Thyroid gland (tissue), 4 donors: ENCODE results near the gene FBP2. TPM values are rescaled to one million over a fixed set of nuclear protein-coding genes. Genes with fewer than 3 reads are reported as not detected.

Source experiments
- DNase-seq, 2 donors: peaks; one replicate each; pipeline ENCODE4 v3.0.0-alpha.2; 2019
- H3K27ac ChIP-seq, 3 donors: fragments of 200-600 bp; sonication (generic); 1 replicate in 2 of 3; 2 replicates in 1 of 3; pipeline ENCODE4 v1.5.1; 2016 to 2019; ENCODE audit warnings: mild to moderate bottlenecking in 1 of 3, moderate library complexity in 1 of 3
- H3K27me3 ChIP-seq: fragments of 200-600 bp; sonication (generic); one replicate; pipeline ENCODE4 v1.5.1; 2019
- H3K36me3 ChIP-seq, 2 donors: fragments of 200-600 bp; sonication (generic); one replicate each; pipeline ENCODE4 v1.5.1; 2016 to 2019
- H3K4me1 ChIP-seq, 2 donors: fragments of 200-600 bp; sonication (generic); one replicate each; pipeline ENCODE4 v1.5.1; 2017 to 2019
- H3K4me3 ChIP-seq, 3 donors: fragments of 200-600 bp; sonication (generic); replicated peaks in 1 of 3; 1 replicate in 2 of 3; 2 replicates in 1 of 3; pipeline ENCODE4 v1.5.1; 2016; ENCODE audit warnings: mild to moderate bottlenecking in 1 of 3
- H3K9me3 ChIP-seq: fragments of 200-600 bp; sonication (generic); one replicate; pipeline ENCODE4 v1.5.1; 2017
- CTCF ChIP-seq, 6 experiments: fragments of 200-600 bp in 3 of 6; fragments of 450-650 bp in 3 of 6; sonication (generic) in 3 of 6; IDR thresholded peaks; one replicate each; pipeline ENCODE4 v1.5.1; 2016 to 2019; ENCODE audit warnings: antibody characterized with exemption in 6 of 6, mild to moderate bottlenecking in 2 of 6, inconsistent platforms in 1 of 6, moderate library complexity in 1 of 6
- POLR2A ChIP-seq, 2 donors: fragments of 450-650 bp; IDR thresholded peaks; one replicate each; pipeline ENCODE4 v1.6.1; 2017; ENCODE audit warnings: antibody characterized with exemption in 2 of 2, mild to moderate bottlenecking in 2 of 2, moderate library complexity in 1 of 2
- WGBS, 2 donors: methylation state at CpG; one replicate each; pipeline ENCODE4 v1.1.5; 2017; 5-methylcytosine and 5-hydroxymethylcytosine counted together
- intact Hi-C: fragments of 100-400 bp; cut with DNase I; formaldehyde crosslinking; loops from one replicate; pipeline ENCODE4 v1.15.1; 2023
- total RNA-seq, 4 donors: library from RNA; depleted of rRNA; stranded (reverse); fragments of >200 nt; gene quantifications; one replicate each; pipeline ENCODE4 v1.2.3, GENCODE V29; 2016

The FBP2 gene
- total RNA-seq, 4 donors from 2014 or later = not detected

- WGBS, 2 donors = 89 to 93% methylated on average over 9 of the region's 9 CpGs
- no peak overlapping the region for H3K27ac ChIP-seq
- H3K36me3 ChIP-seq = no peaks in the 10 kb centered on the region
- no peaks in the 10 kb centered on the region for H3K27me3 ChIP-seq
- no peaks in the 10 kb centered on the region for H3K9me3 ChIP-seq
- no peak overlapping the region for H3K4me3 ChIP-seq
- no peak for TF ChIP-seq POLR2A (IDR thresholded peaks at IDR 0.05)
- TF ChIP-seq CTCF (IDR thresholded peaks at IDR 0.05) = no peak
- intact Hi-C loops = no loop called here
- peaks cover 0 to 7% of the 10 kb centered on the region in 2 donors for H3K4me1 ChIP-seq
- DNase-seq = no peak
Observed at GRCh38 chr9:94588681-94589080, 4.9 kb downstream of the FBP2 start.

GRCh38 chr9:94586814-94587213, 6.8 kb downstream of the FBP2 start:
- DNase-seq = no peak
- no peak overlapping the region for H3K27ac ChIP-seq
- no peaks in the 10 kb centered on the region for H3K9me3 ChIP-seq
- H3K4me3 ChIP-seq = no peak overlapping the region
- whole genome bisulfite sequencing, 2 donors = 62 to 68% methylated on average over 9 of the region's 9 CpGs
- peaks cover 0 to 7% of the 10 kb centered on the region in 2 donors for H3K4me1 ChIP-seq
- intact Hi-C loops = no loop called here
- H3K36me3 ChIP-seq = no peaks in the 10 kb centered on the region
- no peak for TF ChIP-seq POLR2A (IDR thresholded peaks at IDR 0.05)
- TF ChIP-seq CTCF (IDR thresholded peaks at IDR 0.05) = no peak
- no peaks in the 10 kb centered on the region for H3K27me3 ChIP-seq

GRCh38 chr9:94586316-94586715, 7.3 kb downstream of the FBP2 start:
- H3K4me3 ChIP-seq = no peak overlapping the region
- no peak for DNase-seq
- intact Hi-C loops = no loop called here
- WGBS, 2 donors = 74 to 79% methylated on average over 4 of the region's 4 CpGs
- peaks cover 0 to 7% of the 10 kb centered on the region in 2 donors for H3K4me1 ChIP-seq
- no peak overlapping the region for H3K27ac ChIP-seq
- no peak for TF ChIP-seq CTCF (IDR thresholded peaks at IDR 0.05)
- no peak for TF ChIP-seq POLR2A (IDR thresholded peaks at IDR 0.05)
- H3K36me3 ChIP-seq = no peaks in the 10 kb centered on the region
- no peaks in the 10 kb centered on the region for H3K27me3 ChIP-seq
- no peaks in the 10 kb centered on the region for H3K9me3 ChIP-seq

- 85 to 88% methylated on average over 6 of the region's 6 CpGs for WGBS, 2 donors
- intact Hi-C loops = no loop called here
Observed at GRCh38 chr9:94584555-94584954, 9.1 kb downstream of the FBP2 start.

GRCh38 chr9:94581728-94582127, 11.9 kb downstream of the FBP2 start:
- 96 to 97% methylated on average over 5 of the region's 5 CpGs for WGBS, 2 donors
- TF ChIP-seq CTCF (IDR thresholded peaks at IDR 0.05) (no peak), POLR2A (IDR thresholded peaks at IDR 0.05) (no peak)
- no peak for DNase-seq
- no peaks in the 10 kb centered on the region for H3K36me3 ChIP-seq
- H3K4me1 ChIP-seq = peaks cover 7 to 14% of the 10 kb centered on the region in 2 donors
- H3K9me3 ChIP-seq = no peaks in the 10 kb centered on the region
- intact Hi-C loops = no loop called here
- no peak overlapping the region for H3K27ac ChIP-seq
- H3K4me3 ChIP-seq = no peak overlapping the region
- H3K27me3 ChIP-seq = no peaks in the 10 kb centered on the region

More at GRCh38 chr9:94584555-94584954, 9.1 kb downstream of the FBP2 start:
- no peak for DNase-seq
- Histone ChIP-seq H3K27me3 (no peaks in the 10 kb centered on the region), H3K27ac (no peak overlapping the region), H3K4me3 (no peak overlapping the region), H3K9me3 (no peaks in the 10 kb centered on the region), H3K4me1 (peaks cover 0 to 7% of the 10 kb centered on the region in 2 donors), H3K36me3 (no peaks in the 10 kb centered on the region)
- no peak for TF ChIP-seq CTCF (IDR thresholded peaks at IDR 0.05)
- no peak for TF ChIP-seq POLR2A (IDR thresholded peaks at IDR 0.05)
